SK-N-SH treated with all-trans-retinoic acid at 6 μM for 48 hours (cell line): ENCODE measurements around the gene PLA2G4A.

Source experiments
- ARNTL ChIP-seq: fragments of 450-650 bp; formaldehyde crosslinking; IDR thresholded peaks from 2 replicates; pipeline ENCODE4 v1.5.0; 2020; ENCODE audit warnings: low read depth, mild to moderate bottlenecking, moderate library complexity, borderline replicate concordance
- BACH2 ChIP-seq: fragments of 250-450 bp; sonication (Bioruptor Pico); IDR thresholded peaks from 2 replicates; pipeline ENCODE4 v1.9.0; 2021; ENCODE audit warnings: mild to moderate bottlenecking, borderline replicate concordance
- CREB5 ChIP-seq: fragments of 250-450 bp; sonication (Bioruptor Pico); IDR thresholded peaks from 2 replicates; pipeline ENCODE4 v1.5.1; 2020; ENCODE audit warnings: low read depth, mild to moderate bottlenecking, moderate library complexity
- CSRNP3 ChIP-seq: fragments of 250-450 bp; sonication (Bioruptor Pico); IDR thresholded peaks from 2 replicates; pipeline ENCODE4 v1.5.1; 2021; ENCODE audit warnings: mild to moderate bottlenecking, moderate library complexity
- ESRRG ChIP-seq: fragments of 250-450 bp; sonication (Bioruptor Pico); IDR thresholded peaks from 2 replicates; pipeline ENCODE4 v1.6.1; 2021; ENCODE audit warnings: mild to moderate bottlenecking
- PPARA ChIP-seq: fragments of 250-450 bp; sonication (Bioruptor Pico); IDR thresholded peaks from 2 replicates; pipeline ENCODE4 v1.5.0; 2020; ENCODE audit warnings: mild to moderate bottlenecking, borderline replicate concordance
- RARB ChIP-seq: fragments of 250-450 bp; sonication (Bioruptor Pico); IDR thresholded peaks from 2 replicates; pipeline ENCODE4 v1.8.0; 2021; ENCODE audit warnings: mild to moderate bottlenecking, moderate library complexity
- SNAI2 ChIP-seq: fragments of 250-450 bp; sonication (Bioruptor Pico); IDR thresholded peaks from 2 replicates; pipeline ENCODE4 v1.5.0; 2020; ENCODE audit warnings: mild to moderate bottlenecking, moderate library complexity
- TOX ChIP-seq: fragments of 250-450 bp; sonication (Bioruptor Pico); IDR thresholded peaks from 2 replicates; pipeline ENCODE4 v1.8.0; 2021; ENCODE audit warnings: mild to moderate bottlenecking, moderate library complexity, borderline replicate concordance
- ZC3H10 ChIP-seq: fragments of 250-450 bp; sonication (Bioruptor Pico); IDR thresholded peaks from 2 replicates; pipeline ENCODE4 v1.5.1; 2021; ENCODE audit warnings: mild to moderate bottlenecking, moderate library complexity
- TF ChIP-seq, protein P1 (sequence below): fragments of 250-450 bp; sonication (Bioruptor Pico); IDR thresholded peaks from 2 replicates; pipeline ENCODE4 v1.8.0; 2020; ENCODE audit warnings: mild to moderate bottlenecking, moderate library complexity, borderline replicate concordance
- TF ChIP-seq, protein P2 (sequence below): fragments of 250-450 bp; sonication (Bioruptor Pico); IDR thresholded peaks from 2 replicates; pipeline ENCODE4 v1.5.0; 2020; ENCODE audit warnings: mild to moderate bottlenecking, moderate library complexity

- TF ChIP-seq PPARA (CRISPR knock-in tag) (no peak), CREB5 (CRISPR knock-in tag) (no peak), CSRNP3 (CRISPR knock-in tag) (no peak), SNAI2 (CRISPR knock-in tag) (no peak), ESRRG (no peak), RARB (CRISPR knock-in tag) (no peak), BACH2 (CRISPR knock-in tag) (no peak), TOX (CRISPR knock-in tag) (no peak), ZC3H10 (no peak), ARNTL (CRISPR knock-in tag) (no peak)
- TF ChIP-seq, protein P1, sequence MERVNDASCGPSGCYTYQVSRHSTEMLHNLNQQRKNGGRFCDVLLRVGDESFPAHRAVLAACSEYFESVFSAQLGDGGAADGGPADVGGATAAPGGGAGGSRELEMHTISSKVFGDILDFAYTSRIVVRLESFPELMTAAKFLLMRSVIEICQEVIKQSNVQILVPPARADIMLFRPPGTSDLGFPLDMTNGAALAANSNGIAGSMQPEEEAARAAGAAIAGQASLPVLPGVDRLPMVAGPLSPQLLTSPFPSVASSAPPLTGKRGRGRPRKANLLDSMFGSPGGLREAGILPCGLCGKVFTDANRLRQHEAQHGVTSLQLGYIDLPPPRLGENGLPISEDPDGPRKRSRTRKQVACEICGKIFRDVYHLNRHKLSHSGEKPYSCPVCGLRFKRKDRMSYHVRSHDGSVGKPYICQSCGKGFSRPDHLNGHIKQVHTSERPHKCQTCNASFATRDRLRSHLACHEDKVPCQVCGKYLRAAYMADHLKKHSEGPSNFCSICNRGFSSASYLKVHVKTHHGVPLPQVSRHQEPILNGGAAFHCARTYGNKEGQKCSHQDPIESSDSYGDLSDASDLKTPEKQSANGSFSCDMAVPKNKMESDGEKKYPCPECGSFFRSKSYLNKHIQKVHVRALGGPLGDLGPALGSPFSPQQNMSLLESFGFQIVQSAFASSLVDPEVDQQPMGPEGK (CRISPR knock-in tag): no peak
- TF ChIP-seq, protein P2, sequence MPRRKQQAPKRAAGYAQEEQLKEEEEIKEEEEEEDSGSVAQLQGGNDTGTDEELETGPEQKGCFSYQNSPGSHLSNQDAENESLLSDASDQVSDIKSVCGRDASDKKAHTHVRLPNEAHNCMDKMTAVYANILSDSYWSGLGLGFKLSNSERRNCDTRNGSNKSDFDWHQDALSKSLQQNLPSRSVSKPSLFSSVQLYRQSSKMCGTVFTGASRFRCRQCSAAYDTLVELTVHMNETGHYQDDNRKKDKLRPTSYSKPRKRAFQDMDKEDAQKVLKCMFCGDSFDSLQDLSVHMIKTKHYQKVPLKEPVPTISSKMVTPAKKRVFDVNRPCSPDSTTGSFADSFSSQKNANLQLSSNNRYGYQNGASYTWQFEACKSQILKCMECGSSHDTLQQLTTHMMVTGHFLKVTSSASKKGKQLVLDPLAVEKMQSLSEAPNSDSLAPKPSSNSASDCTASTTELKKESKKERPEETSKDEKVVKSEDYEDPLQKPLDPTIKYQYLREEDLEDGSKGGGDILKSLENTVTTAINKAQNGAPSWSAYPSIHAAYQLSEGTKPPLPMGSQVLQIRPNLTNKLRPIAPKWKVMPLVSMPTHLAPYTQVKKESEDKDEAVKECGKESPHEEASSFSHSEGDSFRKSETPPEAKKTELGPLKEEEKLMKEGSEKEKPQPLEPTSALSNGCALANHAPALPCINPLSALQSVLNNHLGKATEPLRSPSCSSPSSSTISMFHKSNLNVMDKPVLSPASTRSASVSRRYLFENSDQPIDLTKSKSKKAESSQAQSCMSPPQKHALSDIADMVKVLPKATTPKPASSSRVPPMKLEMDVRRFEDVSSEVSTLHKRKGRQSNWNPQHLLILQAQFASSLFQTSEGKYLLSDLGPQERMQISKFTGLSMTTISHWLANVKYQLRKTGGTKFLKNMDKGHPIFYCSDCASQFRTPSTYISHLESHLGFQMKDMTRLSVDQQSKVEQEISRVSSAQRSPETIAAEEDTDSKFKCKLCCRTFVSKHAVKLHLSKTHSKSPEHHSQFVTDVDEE (CRISPR knock-in tag): no peak
Observed at GRCh38 chr1:186999506-186999905, 170.8 kb downstream of the PLA2G4A start.
